ENCODE measurements around the gene NEFH. TPM values are rescaled to one million over a fixed set of nuclear protein-coding genes. Genes with fewer than 3 reads are reported as not detected.
"Not testable (repeated sequence)": the region's sequence is repeated elsewhere in the genome, so short reads cannot be mapped to it uniquely, and the experiment has no call there.

The NEFH gene
- total RNA-seq, 1 donor from 2014 or later = 0.32 TPM

GRCh38 chr22:29482726-29483125 is 2.7 kb downstream of the NEFH start:
- Histone ChIP-seq H3K36me3 (no peaks in the 10 kb centered on the region), H3K27me3 (peaks cover 7% of the 10 kb centered on the region), H3K9me3 (no peaks in the 10 kb centered on the region), H3K27ac (no peak overlapping the region), H3K4me3 (no peak overlapping the region), H3K4me1 (peaks cover 2 to 6% of the 10 kb centered on the region in 2 donors)
- intact Hi-C loops (cut with DNase I) = no loop called here
- TF ChIP-seq, protein P1, sequence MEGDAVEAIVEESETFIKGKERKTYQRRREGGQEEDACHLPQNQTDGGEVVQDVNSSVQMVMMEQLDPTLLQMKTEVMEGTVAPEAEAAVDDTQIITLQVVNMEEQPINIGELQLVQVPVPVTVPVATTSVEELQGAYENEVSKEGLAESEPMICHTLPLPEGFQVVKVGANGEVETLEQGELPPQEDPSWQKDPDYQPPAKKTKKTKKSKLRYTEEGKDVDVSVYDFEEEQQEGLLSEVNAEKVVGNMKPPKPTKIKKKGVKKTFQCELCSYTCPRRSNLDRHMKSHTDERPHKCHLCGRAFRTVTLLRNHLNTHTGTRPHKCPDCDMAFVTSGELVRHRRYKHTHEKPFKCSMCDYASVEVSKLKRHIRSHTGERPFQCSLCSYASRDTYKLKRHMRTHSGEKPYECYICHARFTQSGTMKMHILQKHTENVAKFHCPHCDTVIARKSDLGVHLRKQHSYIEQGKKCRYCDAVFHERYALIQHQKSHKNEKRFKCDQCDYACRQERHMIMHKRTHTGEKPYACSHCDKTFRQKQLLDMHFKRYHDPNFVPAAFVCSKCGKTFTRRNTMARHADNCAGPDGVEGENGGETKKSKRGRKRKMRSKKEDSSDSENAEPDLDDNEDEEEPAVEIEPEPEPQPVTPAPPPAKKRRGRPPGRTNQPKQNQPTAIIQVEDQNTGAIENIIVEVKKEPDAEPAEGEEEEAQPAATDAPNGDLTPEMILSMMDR (IDR thresholded peaks at IDR 0.05) = no peak
- DNase-seq (ENCODE audit: low spot score in 2 of 2) = no peak

GRCh38 chr22:29483254-29483653 is 3.2 kb downstream of the NEFH start:
- Histone ChIP-seq H3K4me3 (no peak overlapping the region), H3K27ac (no peak overlapping the region), H3K4me1 (peaks cover 2 to 6% of the 10 kb centered on the region in 2 donors), H3K36me3 (no peaks in the 10 kb centered on the region), H3K27me3 (peaks cover 7% of the 10 kb centered on the region), H3K9me3 (no peaks in the 10 kb centered on the region)
- no peak for DNase-seq (ENCODE audit: low spot score in 2 of 2)
- intact Hi-C loops (cut with DNase I) = no loop called here
- TF ChIP-seq, protein P1 (IDR thresholded peaks at IDR 0.05) = no peak

GRCh38 chr22:29484642-29485041 is 4.6 kb downstream of the NEFH start:
- TF ChIP-seq, protein P1 (IDR thresholded peaks at IDR 0.05) = no peak
- Histone ChIP-seq H3K27me3 (peaks cover 7% of the 10 kb centered on the region), H3K4me1 (peaks cover 2 to 6% of the 10 kb centered on the region in 2 donors), H3K9me3 (no peaks in the 10 kb centered on the region), H3K4me3 (no peak overlapping the region), H3K36me3 (no peaks in the 10 kb centered on the region), H3K27ac (no peak overlapping the region)
- no peak for DNase-seq (ENCODE audit: low spot score in 2 of 2)
- intact Hi-C loops (cut with DNase I) = no loop called here

GRCh38 chr22:29485448-29485847 is 5.4 kb downstream of the NEFH start:
- Histone ChIP-seq H3K27ac (no peak overlapping the region), H3K4me1 (peaks cover 0 to 6% of the 10 kb centered on the region in 2 donors), H3K9me3 (no peaks in the 10 kb centered on the region), H3K36me3 (no peaks in the 10 kb centered on the region), H3K4me3 (no peak overlapping the region), H3K27me3 (peaks cover 5% of the 10 kb centered on the region)
- DNase-seq (ENCODE audit: low spot score in 2 of 2) = no peak
- intact Hi-C loops (cut with DNase I) = no loop called here
- TF ChIP-seq, protein P1 (IDR thresholded peaks at IDR 0.05) = no peak

DNA sequence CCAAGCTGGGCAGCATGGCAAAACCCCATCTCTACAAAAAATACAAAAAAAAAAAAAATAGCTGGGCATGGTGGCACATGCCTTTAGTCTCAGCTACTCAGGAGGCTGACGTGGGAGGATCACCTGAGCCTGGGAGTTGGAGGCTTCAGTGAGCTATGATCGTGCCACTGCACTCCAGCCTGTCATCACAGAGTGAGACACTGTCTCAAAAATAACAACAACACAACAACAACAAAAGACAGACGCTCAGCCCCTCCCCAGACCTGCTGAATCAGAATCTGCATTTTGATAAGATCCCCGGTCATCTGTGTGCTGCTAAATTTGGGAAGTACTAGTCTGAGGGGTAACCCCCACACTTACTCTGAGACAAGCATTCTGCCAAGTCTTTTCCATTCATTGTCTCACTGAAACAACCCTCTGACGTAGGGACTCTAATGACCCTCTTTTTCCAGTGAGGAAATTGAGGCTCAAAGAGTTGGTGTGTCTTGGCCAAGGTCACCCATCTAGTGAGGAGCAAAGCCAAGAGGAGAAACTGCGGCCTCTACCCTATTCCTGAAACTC is 7.5 kb downstream of the NEFH start:
- Histone ChIP-seq H3K4me1 (no peaks in the 10 kb centered on the region), H3K27me3 (no peaks in the 10 kb centered on the region), H3K27ac (no peak overlapping the region), H3K4me3 (no peak overlapping the region), H3K9me3 (no peaks in the 10 kb centered on the region), H3K36me3 (no peaks in the 10 kb centered on the region)
- intact Hi-C loops (cut with DNase I) = no loop called here
- DNase-seq (ENCODE audit: low spot score in 2 of 2) = no peak
- TF ChIP-seq, protein P1 (IDR thresholded peaks at IDR 0.05) = no peak

DNA sequence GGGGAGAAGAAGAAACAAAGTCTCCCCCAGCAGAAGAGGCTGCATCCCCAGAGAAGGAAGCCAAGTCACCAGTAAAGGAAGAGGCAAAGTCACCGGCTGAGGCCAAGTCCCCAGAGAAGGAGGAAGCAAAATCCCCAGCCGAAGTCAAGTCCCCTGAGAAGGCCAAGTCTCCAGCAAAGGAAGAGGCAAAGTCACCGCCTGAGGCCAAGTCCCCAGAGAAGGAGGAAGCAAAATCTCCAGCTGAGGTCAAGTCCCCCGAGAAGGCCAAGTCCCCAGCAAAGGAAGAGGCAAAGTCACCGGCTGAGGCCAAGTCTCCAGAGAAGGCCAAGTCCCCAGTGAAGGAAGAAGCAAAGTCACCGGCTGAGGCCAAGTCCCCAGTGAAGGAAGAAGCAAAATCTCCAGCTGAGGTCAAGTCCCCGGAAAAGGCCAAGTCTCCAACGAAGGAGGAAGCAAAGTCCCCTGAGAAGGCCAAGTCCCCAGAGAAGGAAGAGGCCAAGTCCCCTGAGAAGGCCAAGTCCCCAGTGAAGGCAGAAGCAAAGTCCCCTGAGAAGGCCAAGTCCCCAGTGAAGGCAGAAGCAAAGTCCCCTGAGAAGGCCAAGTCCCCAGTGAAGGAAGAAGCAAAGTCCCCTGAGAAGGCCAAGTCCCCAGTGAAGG is 9.2 kb downstream of the NEFH start:
- H3K36me3 ChIP-seq; H3K9me3 ChIP-seq; DNase-seq (ENCODE audit: low spot score in 2 of 2); H3K27me3 ChIP-seq; intact Hi-C loops (cut with DNase I); H3K4me3 ChIP-seq; H3K4me1 ChIP-seq; H3K27ac ChIP-seq: not testable (repeated sequence)

Measured in ascending aorta (tissue), 2 donors.